ENCODE data around the gene SMG6. TPM values are rescaled to one million over a fixed set of nuclear protein-coding genes. Genes with fewer than 3 reads are reported as not detected.

Gene SMG6
- total RNA-seq, 1 donor from 2014 or later = 36.7 TPM

GRCh38 chr17:2138761-2139160, 164.8 kb downstream of the SMG6 start:
- DNase-seq (ENCODE audit: extremely low spot score, unreplicated experiment) = no peak

DNA sequence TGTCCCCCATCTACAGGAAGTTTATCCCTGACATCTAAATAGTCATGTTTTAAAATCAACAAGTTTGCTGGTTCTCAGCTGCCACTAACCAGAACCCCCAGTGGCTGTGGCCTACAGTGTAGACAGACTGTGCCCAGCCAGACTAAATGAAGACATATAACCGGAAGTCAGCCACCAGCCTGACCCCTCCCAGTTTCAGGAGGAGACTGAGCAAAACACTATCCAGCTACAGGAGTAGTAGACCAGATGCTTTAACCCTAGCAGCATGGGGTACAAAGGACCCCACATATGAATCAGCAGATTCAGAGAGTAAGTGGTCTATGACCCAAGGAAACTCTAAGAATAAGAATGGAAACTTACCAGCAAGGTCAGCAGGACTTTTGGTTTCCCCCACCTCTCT, 165.3 kb downstream of the SMG6 start:
- H3K4me1 Mint-ChIP-seq (ENCODE audit: unreplicated experiment) = peaks cover 27% of the 10 kb centered on the region
- no peak overlapping the region for H3K4me3 Mint-ChIP-seq (ENCODE audit: unreplicated experiment)

More at GRCh38 chr17:2138761-2139160, 164.8 kb downstream of the SMG6 start:
- Mint-ChIP-seq H3K4me3 (ENCODE audit: unreplicated experiment) (no peak overlapping the region), H3K4me1 (ENCODE audit: unreplicated experiment) (peaks cover 27% of the 10 kb centered on the region), H3K9me3 (ENCODE audit: unreplicated experiment) (no peaks in the 10 kb centered on the region), H3K36me3 (ENCODE audit: unreplicated experiment) (no peaks in the 10 kb centered on the region), H3K27ac (ENCODE audit: unreplicated experiment) (no peak overlapping the region), H3K27me3 (ENCODE audit: unreplicated experiment) (no peaks in the 10 kb centered on the region)
- TF ChIP-seq CTCF (IDR thresholded peaks at IDR 0.05) = no peak

DNA sequence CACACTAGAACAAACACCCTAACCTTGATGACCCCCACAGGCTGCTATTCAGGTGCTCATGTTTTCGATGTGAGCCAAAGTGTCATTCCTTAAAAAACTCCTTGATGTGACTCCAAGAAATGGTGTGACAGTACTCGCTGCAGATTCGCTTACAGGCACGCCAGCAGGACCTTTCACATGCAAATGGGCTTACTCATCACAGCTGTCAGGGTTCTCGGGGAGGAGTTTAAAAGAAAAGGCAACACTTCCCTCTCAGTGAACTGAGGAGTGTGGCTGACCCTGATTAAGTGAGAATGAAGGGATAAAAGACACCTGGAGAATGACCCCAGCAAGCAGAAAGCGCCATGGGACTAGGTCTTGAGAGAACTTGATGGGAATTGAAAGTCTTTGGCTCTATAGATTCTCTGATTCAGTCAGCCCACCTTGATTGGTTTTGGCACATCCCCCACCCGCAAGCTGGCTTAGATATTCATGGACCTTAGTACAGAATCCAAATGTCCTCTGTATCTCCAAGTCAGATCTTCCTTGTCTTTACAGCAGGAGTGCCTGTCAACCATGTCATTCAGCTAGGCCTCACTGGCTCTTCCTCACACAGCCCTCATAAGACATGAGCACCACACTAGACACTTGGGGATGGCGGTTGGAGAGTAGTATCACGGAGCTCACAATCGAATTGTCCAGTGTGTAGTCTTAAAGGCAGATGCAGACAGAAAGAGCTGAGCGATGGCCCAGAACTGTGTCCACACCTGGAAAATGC, 166.1 kb downstream of the SMG6 start:
- no peak for DNase-seq (ENCODE audit: extremely low spot score, unreplicated experiment)
- Mint-ChIP-seq H3K27ac (ENCODE audit: unreplicated experiment) (peak overlapping the region; percentile 75), H3K4me1 (ENCODE audit: unreplicated experiment) (peaks cover 27% of the 10 kb centered on the region), H3K9me3 (ENCODE audit: unreplicated experiment) (no peaks in the 10 kb centered on the region), H3K36me3 (ENCODE audit: unreplicated experiment) (no peaks in the 10 kb centered on the region), H3K4me3 (ENCODE audit: unreplicated experiment) (no peak overlapping the region), H3K27me3 (ENCODE audit: unreplicated experiment) (no peaks in the 10 kb centered on the region)
- no peak for TF ChIP-seq CTCF (IDR thresholded peaks at IDR 0.05)

More for the DNA sequence above, 165.3 kb downstream of the SMG6 start:
- H3K27ac Mint-ChIP-seq (ENCODE audit: unreplicated experiment) = peak overlapping the region; percentile 75
- TF ChIP-seq CTCF (IDR thresholded peaks at IDR 0.05) = no peak
- H3K36me3 Mint-ChIP-seq (ENCODE audit: unreplicated experiment) = no peaks in the 10 kb centered on the region
- H3K9me3 Mint-ChIP-seq (ENCODE audit: unreplicated experiment) = no peaks in the 10 kb centered on the region
- no peak for DNase-seq (ENCODE audit: extremely low spot score, unreplicated experiment)
- no peaks in the 10 kb centered on the region for H3K27me3 Mint-ChIP-seq (ENCODE audit: unreplicated experiment)

DNA sequence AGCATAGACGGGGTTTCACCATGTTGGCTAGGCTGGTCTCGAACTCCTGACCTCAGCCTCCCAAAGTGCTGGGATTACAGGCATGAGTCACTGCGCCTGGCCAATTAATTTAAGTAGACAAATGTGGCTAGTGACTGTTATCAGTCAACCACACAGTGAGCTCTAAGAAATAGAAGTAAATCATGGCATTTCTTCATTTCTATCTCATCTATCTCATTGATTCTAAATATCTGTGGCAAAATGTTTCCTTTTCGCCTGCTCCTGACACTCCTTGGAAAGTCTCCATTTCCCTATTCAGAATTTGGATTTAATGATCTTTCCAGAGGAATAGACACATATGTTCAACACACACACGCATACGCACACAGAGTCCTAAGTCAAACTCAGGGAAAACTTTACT, 167.3 kb downstream of the SMG6 start:
- Mint-ChIP-seq H3K4me3 (ENCODE audit: unreplicated experiment) (no peak overlapping the region), H3K27ac (ENCODE audit: unreplicated experiment) (no peak overlapping the region), H3K4me1 (ENCODE audit: unreplicated experiment) (peaks cover 27% of the 10 kb centered on the region), H3K36me3 (ENCODE audit: unreplicated experiment) (no peaks in the 10 kb centered on the region), H3K9me3 (ENCODE audit: unreplicated experiment) (no peaks in the 10 kb centered on the region), H3K27me3 (ENCODE audit: unreplicated experiment) (no peaks in the 10 kb centered on the region)
- TF ChIP-seq CTCF (IDR thresholded peaks at IDR 0.05) = no peak
- DNase-seq (ENCODE audit: extremely low spot score, unreplicated experiment) = no peak

GRCh38 chr17:2128011-2128410, 175.6 kb downstream of the SMG6 start:
- Mint-ChIP-seq H3K27ac (ENCODE audit: unreplicated experiment) (no peak overlapping the region), H3K4me1 (ENCODE audit: unreplicated experiment) (peaks cover 16% of the 10 kb centered on the region), H3K36me3 (ENCODE audit: unreplicated experiment) (peaks cover 7% of the 10 kb centered on the region), H3K9me3 (ENCODE audit: unreplicated experiment) (no peaks in the 10 kb centered on the region), H3K4me3 (ENCODE audit: unreplicated experiment) (no peak overlapping the region), H3K27me3 (ENCODE audit: unreplicated experiment) (no peaks in the 10 kb centered on the region)
- TF ChIP-seq CTCF (IDR thresholded peaks at IDR 0.05) = no peak
- DNase-seq (ENCODE audit: extremely low spot score, unreplicated experiment) = no peak
